Measurements from ENCODE around the gene CYP2E1.
"Not testable (repeated sequence)": the region's sequence is repeated elsewhere in the genome, so short reads cannot be mapped to it uniquely, and the experiment has no call there.

Gene CYP2E1

DNA sequence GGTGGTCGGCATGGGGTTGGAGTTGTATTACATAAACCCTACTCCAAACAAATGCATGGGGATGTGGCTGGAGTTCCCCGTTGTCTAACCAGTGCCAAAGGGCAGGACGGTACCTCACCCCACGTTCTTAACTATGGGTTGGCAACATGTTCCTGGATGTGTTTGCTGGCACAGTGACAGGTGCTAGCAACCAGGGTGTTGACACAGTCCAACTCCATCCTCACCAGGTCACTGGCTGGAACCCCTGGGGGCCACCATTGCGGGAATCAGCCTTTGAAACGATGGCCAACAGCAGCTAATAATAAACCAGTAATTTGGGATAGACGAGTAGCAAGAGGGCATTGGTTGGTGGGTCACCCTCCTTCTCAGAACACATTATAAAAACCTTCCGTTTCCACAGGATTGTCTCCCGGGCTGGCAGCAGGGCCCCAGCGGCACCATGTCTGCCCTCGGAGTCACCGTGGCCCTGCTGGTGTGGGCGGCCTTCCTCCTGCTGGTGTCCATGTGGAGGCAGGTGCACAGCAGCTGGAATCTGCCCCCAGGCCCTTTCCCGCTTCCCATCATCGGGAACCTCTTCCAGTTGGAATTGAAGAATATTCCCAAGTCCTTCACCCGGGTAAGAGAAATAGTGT is at the start of gene CYP2E1:
Gene CYP2E1, plus strand, starts transcription at position 407 of the 632 bp plus-strand sequence. Its CDS starts 33 bp downstream, at position 440.
- no peak for DNase-seq (ENCODE audit: low read depth in 2 of 2)

DNA sequence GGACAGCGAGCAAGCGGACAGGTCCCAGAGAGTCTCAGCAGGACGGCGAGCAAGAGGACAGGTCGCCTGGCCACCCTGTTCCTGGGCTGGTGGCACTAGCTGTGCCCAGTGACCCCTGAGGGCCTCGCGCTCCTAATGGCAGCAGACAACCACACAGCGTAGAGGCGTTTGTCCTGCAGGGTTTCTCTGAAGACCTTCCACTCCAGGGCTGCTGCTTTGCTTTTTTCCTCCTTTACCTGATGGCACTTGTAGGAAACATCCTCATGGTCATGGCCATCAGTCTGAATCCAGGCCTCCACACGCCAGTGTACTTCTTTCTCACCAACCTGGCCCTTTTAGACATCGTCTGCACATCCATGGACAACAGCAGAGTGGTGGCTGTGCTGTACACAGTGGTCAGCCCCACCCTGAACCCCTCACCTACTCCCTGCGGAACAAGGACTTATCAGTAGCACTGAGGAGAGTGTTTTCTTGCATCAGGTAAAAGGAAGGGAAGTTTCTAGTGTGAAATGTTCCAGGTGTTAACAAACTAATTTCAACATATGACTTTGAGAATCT is 46.0 kb upstream of the CYP2E1 start:
- no peak for DNase-seq (ENCODE audit: low read depth in 2 of 2)

DNA sequence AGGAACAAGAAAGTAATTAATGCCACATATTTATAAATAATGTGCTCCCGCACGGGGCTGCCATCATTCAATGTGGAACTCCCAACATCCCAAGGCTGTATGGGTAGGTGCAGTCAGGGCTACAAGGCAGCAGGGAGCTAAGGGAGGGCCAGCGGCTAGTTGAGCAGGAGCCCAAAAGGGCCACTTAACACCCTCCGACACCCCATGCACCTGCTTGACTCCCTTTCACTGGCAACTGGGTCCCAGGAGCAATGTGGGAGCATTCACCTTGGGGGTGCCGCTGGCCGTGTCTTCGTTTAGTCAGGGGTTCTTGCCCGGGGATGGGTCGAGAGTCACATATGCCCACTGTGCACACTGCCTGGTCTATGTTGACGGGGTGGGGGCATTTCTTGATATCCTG is 45.5 kb upstream of the CYP2E1 start:
- no peak for DNase-seq (ENCODE audit: low read depth in 2 of 2)

DNA sequence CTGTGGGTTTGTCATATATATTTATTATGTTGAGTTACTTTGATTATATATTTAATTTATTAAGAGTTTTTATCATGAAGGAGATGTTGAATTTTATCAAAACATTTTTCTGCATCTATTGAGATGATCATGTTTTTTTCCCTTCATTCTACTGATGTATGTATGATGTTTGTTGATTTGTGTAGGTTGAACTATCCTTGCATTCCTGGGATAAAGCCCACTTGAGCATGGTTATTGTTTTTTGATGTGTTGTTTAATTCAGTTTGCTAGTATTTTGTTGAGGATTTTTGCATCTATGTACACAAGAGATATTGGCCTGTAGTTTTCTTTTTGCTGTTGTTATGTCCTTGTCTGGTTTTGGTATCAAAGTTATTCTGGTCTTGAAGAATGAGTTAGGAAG is 42.3 kb upstream of the CYP2E1 start:
- DNase-seq (ENCODE audit: low read depth in 2 of 2) = no peak

DNA sequence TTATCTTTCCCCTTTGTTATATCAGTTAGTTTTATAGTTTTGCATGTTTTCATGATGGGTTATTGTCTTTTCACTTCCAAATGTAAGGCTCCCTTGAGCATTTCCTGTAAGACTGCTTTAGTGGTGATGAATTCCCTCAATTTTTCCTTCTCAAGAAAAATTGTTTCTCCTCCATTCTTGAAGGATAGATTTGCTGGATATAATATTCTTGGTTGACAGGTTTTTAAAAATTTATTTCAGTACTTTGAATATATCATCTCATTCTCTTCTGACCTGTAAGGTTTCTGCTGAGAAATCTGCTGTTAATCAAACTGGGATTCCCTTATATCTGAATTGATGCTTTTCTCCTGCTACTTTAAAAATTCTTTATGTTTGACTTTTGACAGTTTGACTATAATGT is 40.1 kb upstream of the CYP2E1 start:
- no peak for DNase-seq (ENCODE audit: low read depth in 2 of 2)

DNA sequence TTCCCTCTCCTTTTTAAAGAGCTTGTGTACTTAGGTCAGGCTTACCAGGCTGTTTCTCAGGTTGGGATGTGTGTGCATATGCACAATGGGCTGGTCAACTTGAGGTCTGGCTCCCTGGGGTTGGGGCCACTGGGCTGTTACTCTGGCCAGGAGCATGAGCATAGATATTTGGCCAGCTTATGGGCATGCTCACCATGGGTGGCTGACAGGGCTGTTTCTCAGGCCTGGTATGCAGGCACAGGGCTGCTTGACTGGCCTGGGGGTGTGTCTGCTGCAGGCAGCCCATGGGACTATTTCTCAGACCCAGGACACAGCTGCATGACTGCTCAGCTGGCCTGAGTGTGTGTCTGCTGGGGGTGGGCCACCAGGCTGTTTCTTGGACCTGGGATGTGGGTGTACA is 38.8 kb upstream of the CYP2E1 start:
- no peak for DNase-seq (ENCODE audit: low read depth in 2 of 2)

DNA sequence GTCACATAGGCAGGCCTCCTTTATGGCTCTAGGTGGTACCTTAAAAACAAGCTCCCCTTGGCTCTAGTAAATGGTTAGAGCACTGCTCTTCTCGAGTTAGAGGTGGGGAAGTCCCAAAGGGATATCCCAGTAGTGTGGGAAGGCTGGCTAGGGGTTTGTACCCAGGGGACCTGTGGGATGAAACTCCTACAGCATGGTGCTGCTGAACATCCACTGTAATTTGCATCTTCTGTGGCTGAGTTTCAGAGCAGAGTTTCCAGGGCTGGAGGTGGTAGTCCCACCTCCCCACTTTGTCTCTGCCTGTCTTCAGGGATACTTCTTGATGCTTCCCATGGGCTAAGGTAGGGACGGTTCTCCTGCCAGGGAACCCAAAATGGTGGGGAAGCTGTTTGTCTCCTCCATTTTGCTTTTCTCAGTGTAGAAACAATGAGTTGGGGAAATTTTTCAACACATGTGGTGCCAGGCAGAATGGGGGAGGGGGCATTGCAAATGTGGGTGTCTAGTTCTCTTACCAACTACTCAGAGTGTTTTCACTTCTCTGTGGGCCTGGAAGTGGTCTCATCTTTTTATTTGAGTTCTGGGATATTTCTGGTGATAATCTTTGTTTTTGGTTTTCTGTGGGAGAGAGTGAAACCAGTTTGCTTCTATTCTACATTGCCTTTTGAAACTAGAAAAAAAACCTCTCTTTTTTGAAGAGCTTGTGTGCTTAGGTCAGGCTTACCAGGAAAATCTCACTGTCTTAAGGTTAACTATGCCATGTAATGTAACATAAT is 37.2 kb upstream of the CYP2E1 start:
- no peak for DNase-seq (ENCODE audit: low read depth in 2 of 2)

DNA sequence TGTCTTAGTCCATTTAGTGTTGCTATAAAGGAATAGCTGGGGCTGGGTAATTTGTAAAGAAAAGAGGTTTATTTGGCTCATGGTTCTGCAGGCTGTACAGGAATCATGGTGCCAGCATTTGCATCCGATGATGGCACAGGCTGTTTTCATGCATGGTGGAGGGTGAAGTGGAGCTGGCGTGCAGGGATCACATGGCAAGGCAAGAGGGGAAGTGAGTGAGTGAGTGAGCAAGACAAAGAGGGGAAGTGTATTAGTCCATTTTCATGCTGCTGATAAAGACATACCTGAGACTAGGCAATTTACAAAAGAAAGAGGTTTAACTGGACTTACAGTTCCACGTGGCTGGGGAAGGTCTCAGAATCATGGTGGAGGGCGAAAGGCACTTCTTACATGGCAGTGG is 33.6 kb upstream of the CYP2E1 start:
- not testable (repeated sequence) for DNase-seq (ENCODE audit: low read depth in 2 of 2)

DNA sequence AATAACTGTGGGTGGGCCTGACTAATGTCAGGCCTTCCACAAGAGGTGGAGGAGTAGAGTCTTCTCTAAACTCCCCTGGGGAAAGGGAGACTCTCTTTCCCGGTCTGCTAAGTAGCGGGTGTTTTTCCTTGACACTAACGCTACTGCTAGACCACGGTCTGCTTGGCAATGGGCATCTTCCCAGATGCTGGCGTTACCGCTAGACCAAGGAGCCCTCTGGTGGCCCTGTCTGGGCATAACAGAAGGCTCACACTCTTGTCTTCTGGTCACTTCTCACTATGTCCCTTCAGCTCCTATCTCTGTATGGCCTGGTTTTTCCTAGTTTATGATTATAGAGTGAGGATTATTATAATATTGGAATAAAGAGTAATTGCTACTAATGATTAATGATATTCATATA is 29.8 kb upstream of the CYP2E1 start:
- DNase-seq (ENCODE audit: low read depth in 2 of 2) = not testable (repeated sequence)

DNA sequence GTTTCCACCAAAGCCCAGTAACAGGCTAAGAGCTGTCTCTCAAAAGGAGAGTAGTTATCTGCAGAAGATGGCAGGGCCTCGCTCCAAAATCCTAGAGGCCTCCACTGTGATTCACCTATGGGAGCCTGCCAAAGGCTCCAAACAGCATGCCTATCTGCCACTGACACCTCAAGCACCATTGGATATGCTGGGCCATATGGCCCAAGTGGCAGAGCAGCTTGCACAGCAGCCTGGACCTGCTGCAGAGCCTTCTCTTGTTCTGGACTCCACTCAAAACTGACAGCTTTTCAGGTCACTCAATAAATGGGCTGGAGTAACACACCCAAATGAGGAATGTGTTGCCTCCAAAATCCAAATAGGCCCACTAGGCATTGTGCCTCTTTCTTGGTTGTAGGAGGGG is 28.0 kb upstream of the CYP2E1 start:
- DNase-seq (ENCODE audit: low read depth in 2 of 2) = not testable (repeated sequence)

DNA sequence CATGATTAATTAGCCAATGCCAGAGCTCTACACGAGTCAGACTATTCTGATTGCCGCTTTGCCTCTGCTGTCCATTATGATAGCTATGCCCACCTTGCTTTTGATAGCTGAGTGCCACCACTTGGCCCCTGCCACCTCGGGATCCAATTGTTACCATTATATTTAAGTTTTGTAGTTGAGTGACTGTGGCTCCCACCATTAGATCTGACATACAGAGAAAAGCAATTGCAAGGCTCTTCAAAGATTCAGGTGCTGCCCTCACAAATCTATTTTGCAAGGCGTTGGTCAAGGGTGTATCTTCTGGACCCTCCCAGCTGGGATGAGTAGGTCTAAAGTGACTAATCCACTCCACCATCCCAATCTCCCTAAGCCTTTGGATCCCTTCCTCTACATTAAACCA is 26.3 kb upstream of the CYP2E1 start:
- not testable (repeated sequence) for DNase-seq (ENCODE audit: low read depth in 2 of 2)

DNA sequence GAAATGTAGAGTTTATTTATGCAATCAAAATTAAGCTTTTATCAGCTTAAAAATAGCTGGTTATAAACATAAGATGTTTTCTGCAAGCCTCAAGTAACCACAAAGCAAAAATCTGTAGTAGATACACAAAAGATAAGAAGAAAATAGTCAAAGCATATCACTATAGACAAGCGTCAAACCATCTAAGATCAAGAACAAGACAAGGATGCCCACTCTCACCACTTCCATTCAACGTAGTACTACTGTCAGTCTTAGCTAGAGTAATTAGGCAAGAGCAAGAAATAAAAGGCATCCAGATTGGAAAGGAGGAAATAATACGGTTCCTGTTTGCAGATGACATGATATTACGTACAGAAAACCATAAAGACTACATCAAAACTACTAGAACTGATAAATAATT is 17.5 kb upstream of the CYP2E1 start:
- no peak for DNase-seq (ENCODE audit: low read depth in 2 of 2)

DNA sequence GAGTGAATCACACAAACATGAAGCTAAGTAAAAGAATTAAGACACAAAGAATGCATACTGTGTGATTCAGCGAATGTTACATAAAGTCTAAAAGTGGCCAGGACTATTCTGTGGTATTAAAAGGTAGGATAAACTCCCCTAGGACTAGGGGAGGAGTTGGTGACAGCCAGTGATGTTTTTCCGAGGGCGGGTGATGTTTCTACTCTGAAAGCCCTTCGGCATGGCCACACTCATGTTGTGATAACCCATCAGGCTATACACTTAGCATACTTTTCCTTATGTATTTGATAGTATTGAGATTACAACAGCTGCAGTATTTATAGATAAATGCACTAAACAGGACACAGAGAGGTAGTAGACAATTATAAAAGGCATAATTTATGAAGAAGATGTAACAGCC is 15.8 kb upstream of the CYP2E1 start:
- DNase-seq (ENCODE audit: low read depth in 2 of 2) = no peak

DNA sequence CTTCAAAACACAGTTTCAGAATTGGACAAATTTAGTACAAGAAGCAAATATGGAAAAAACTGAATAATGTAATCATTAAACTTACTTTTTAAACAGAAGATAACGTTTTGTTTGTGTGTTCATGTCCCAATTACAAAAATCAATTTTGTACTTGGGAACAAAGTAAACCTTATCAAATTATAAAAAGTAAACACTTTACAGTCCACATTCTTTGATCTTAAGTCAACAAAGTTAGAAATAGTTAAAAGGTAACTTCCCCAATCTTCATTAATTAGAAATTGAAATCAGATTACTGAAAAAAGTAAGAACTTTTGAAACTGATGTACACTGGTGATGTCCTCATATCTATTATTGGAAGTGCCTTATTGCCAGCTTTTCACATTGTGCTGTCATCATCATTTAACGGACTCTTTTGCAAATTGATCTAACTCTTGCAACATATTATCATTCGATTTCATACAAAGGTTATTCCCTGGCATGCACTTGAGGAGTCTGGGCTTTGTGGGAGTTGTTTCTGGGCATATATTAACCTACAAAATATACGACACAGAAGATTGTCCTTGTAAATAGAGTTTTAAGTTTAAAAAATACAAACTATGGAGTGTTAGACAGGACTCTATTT is 15.1 kb upstream of the CYP2E1 start:
- no peak for DNase-seq (ENCODE audit: low read depth in 2 of 2)

DNA sequence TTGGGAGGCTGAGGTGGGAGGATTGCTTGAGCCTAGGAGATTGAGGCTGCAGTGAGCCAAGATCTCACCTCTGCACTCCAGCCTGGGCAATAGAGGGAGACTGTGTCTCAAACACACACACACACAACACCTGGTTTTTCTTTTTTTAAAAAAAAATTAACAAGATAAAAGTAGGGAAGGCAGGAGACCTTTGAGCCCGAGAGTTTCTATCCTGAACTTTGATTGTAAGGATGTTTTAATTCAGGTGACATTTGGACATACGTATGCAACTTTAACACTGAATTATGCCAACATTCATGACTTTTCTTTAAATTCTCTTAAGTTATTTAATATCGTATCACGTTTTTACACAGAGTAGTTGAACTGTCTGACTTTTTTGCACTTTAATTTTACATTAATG is 11.7 kb upstream of the CYP2E1 start:
- no peak for DNase-seq (ENCODE audit: low read depth in 2 of 2)

DNA sequence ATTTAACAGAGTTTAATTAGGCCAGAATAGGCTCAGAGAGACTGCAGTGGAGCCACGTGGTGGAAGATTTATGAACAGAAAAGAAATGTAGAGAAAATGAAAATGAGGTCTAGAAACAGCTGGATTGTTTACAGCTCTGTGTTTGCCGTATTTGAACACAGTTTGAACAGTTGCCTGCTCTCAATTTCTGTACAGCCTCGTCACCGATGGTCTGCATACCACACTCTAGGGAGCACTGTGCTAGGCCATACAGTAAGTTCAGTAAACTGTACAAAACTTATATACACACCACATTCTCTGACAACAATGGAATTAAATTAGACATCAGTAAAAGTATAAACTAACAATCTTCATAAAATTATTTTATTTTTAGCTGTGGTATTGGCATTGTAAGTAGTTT is 11.1 kb upstream of the CYP2E1 start:
- DNase-seq (ENCODE audit: low read depth in 2 of 2) = no peak

DNA sequence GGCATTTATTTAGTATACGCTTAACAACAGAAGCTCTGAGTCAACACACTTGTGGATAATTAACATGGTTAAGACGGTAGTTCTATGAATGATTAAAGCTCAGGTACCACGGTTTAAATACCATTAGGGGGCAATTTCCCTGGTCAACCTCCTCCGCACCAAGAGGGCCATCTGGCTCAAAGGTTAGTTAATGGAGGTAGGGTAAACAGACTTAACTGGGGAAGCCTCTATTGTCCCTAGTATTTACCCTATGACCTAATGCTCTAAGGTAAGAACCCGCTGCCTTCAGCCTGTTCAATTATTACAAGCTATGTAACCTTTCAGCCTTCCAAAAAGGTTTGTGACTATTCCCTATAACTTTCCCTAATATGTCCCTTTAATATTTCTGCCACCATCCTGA is 8.6 kb upstream of the CYP2E1 start:
- DNase-seq (ENCODE audit: low read depth in 2 of 2) = not testable (repeated sequence)

DNA sequence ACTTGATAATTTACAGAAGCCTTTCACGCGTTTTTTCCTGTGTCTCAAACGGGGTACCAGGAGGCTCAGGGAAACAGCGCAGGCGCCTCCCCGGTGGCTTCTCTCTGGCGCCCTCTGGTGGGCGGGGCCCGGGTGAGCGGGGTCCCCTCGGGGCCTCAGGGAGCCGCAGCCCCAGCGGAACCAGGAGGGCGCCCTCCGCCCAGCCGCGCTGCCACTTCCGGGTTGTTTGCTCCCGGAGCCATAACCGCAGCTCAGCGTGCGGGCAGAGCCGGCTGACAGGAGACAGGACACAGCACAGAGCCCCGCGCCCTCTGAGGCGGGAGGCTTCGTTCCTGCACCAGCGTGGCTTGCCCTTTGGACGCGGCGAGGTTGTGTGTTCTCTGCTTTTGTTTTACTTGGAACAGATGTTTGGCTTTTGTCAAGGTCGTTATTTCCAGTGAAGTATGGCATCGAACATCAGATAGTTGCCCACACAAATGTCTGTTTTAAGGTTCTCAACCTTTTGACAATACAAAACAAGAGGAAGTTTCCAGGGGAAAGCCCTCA is 6.9 kb upstream of the CYP2E1 start:
- DNase-seq (ENCODE audit: low read depth in 2 of 2) = peak; percentile 94 to 95

DNA sequence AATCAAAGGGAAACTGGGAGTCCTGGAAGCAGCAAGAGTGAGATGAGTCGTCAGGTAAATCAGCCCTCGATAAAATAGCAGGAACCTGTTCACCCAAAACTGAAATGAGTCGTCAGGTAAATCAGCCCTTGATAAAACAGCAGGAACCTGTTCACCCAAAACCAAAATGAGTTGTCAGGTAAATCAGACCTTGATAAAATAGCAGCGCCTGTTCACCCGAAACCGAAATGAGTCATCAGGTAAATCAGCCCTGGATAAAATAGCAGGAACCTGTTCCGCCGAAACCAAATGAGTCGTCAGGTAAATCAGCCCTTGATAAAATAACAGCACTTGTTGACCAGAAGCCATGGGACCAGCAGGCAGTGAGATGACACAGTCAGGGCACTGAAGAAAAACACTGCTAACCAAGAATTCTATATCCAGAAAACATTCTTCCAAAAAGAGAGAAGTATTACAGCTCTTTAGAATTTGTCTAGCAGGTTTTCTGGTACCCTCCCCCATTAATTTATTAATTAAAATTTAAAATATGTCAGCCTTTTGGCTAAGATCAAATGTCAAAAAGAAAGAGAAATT is 3.4 kb upstream of the CYP2E1 start:
- DNase-seq (ENCODE audit: low read depth in 2 of 2) = no peak

DNA sequence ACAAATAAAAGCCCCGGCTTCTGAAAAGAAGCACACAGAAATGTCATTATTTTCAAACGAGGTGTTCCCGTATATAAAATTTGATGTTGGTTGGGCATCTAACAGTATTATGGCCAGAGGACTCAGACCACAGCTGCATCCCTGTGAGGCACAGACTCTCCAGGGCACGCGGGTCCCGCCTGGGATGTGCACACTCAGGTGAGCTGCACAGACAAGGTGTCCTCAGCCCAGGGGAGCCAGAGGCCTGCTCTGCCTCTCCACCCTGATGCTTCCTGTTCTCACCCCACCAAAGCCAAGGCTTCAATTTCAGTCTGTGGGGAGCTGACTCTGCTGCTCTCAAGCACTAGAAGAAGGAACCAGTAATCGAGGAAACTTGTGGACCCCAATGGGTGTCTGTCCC is 1.7 kb upstream of the CYP2E1 start:
- DNase-seq (ENCODE audit: low read depth in 2 of 2) = no peak

DNA sequence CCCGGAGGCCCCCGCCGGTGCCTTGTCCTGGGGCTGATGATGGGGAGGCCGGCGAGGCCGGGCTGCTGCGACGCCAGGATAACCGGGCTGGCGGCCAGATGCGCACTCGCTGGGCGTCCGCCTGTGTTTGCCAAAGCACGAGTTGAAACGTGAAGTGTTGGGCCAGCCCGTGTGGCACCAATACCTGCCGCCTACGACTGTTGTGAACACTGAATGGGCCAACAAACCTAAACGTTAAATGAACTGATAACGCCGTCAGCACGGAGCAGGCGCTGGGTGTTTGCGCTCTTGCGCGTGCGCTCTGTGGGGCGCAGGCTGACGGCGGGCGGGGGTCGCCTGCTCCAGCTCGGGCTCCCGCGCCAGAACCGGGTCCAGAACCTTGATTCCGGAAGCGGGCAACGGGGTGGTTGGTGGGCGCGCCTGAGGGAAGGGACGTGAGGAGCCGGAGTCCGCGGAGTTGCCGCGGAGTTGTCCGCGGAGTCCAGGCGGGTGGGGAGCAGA is 658 bp downstream of the CYP2E1 start:
- no peak for DNase-seq (ENCODE audit: low read depth in 2 of 2)

DNA sequence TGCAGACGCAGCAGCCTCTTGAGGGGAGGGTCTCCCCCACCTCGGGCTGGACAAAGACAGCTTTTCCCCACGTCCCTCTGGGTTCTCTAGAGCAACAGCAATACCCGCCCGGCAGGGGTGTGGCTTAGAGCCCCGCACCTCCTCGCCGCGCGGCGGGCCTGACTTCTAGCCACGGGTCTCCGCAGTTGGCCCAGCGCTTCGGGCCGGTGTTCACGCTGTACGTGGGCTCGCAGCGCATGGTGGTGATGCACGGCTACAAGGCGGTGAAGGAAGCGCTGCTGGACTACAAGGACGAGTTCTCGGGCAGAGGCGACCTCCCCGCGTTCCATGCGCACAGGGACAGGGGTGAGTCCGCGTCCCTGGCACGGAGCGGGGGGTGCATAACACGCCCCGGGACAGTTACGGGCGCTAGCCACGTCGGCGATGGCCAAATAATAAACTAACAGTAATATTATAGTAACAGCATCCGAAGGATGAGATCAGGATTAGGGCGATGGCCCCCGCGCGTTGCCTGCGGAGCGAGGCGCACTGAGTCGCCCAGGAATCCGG is 1.2 kb downstream of the CYP2E1 start:
- DNase-seq (ENCODE audit: low read depth in 2 of 2) = no peak
